Skeletal muscle tissue (tissue), 4 donors: ENCODE measurements around the gene CANX. TPM values are rescaled to one million over a fixed set of nuclear protein-coding genes. Genes with fewer than 3 reads are reported as not detected.
"Not testable (repeated sequence)": the region's sequence is repeated elsewhere in the genome, so short reads cannot be mapped to it uniquely, and the experiment has no call there.

ENCODE experiments used
- H3K27ac ChIP-seq: one replicate; pipeline ENCODE4 v1.7.0; 2013; ENCODE audit warnings: mild to moderate bottlenecking, low read depth, low read length, inconsistent platforms
- H3K27me3 ChIP-seq, 3 donors: one replicate each; pipeline ENCODE4 v1.7.0; 2013; ENCODE audit warnings: low read length in 3 of 3; ENCODE audit not compliant: control insufficient read depth in 3 of 3, insufficient read depth in 3 of 3
- H3K36me3 ChIP-seq, 3 donors: one replicate each; pipeline ENCODE4 v1.7.0; 2013; ENCODE audit warnings: low read length in 3 of 3; ENCODE audit not compliant: control insufficient read depth in 3 of 3, insufficient read depth in 3 of 3
- H3K4me1 ChIP-seq, 3 donors: one replicate each; pipeline ENCODE4 v1.7.0; 2013; ENCODE audit warnings: low read length in 3 of 3, mild to moderate bottlenecking in 3 of 3; ENCODE audit not compliant: control insufficient read depth in 3 of 3, insufficient read depth in 3 of 3
- H3K4me3 ChIP-seq, 3 donors: one replicate each; pipeline ENCODE4 v1.7.0; 2013; ENCODE audit warnings: low read length in 3 of 3
- H3K9ac ChIP-seq, 3 donors: one replicate each; pipeline ENCODE4 v1.7.0; 2013; ENCODE audit warnings: low read length in 3 of 3, mild to moderate bottlenecking in 3 of 3, moderate library complexity in 2 of 3, low read depth in 1 of 3
- H3K9me3 ChIP-seq, 3 donors: one replicate each; pipeline ENCODE4 v1.7.0; 2013; ENCODE audit warnings: low read length in 3 of 3; ENCODE audit not compliant: control insufficient read depth in 3 of 3
- total RNA-seq: library from RNA; depleted of rRNA; stranded (reverse); fragments of >200 nt; gene quantifications from one replicate; pipeline ENCODE4 v1.2.3, GENCODE V29; 2014
- donor health status: Osteomylitis.

The CANX gene
- 259 TPM for total RNA-seq

DNA sequence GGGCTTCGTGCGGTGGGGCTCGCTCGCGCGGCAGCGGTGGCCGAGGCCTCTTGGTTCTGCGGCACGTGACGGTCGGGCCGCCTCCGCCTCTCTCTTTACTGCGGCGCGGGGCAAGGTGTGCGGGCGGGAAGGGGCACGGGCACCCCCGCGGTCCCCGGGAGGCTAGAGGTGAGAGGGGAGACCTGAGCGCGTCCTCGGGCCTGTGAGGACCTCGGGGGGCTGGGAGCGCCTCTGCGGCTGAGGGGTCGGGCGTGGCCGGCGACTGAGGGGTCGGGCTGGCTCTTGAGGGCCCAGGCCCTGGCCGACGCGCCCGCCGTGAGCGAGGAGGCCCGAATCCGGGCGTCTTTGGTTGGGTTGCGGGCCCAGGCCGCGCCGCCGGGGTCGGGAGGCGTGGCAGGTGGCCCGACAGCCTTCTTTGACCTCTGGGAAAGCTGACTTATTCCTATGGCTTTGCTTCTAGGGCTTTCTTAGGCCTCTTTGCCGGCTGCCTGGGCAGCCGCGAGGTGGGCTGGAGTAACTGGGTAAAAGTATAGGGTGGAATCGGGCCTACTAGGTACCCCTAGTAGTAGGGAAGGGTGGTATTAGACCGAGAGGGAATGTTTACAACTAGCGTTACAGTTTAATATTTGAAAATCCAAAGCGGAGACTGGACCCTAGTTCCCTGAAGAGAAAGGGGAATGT lies at the start of gene CANX:
Gene CANX, plus strand, starts transcription at position 33 of the 681 bp plus-strand sequence. CDS start 6,715 bp downstream, outside the sequence.
- no peaks in the 10 kb centered on the region for H3K27me3 ChIP-seq
- peak within 1 kb of the TSS; percentile 97 for H3K27ac ChIP-seq
- H3K9ac ChIP-seq, result peak within 1 kb of the TSS; percentile 92 to 98 (median 95)
- no peaks in the 10 kb centered on the region for H3K36me3 ChIP-seq
- peaks cover 13 to 32% (median 21%) of the 10 kb centered on the region in 3 donors for H3K4me1 ChIP-seq
- peak within 1 kb of the TSS; percentile 91 to 94 (median 93) for H3K4me3 ChIP-seq
- no peaks in the 10 kb centered on the region for H3K9me3 ChIP-seq

DNA sequence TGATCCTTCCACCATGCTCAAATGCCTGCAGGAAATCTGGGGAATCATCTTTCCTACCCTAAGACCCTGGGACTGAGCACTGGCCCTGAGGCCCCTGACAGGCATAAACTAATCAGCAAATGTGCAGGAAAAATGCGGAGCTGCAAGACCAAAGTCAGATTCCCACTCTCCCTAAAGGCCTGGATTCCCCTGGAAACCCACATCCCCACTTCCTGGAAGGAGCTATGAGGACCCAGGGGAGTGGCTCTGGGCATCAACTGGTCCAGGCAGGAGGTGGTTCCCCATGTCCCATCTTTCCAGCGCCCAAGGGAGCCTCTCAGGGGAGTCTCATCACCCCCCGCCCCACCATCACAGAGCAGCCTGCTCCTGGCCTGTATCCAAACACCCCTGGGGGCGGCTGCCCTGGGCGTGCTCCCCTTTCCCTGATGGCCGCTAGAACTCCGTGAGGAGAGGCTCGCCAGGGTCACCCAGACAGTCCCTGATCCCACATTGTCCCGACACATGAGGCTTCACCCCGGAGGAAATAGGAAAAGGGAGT lies 49.5 kb upstream of the CANX start:
- not testable (repeated sequence) for H3K9ac ChIP-seq, H3K36me3 ChIP-seq, H3K27me3 ChIP-seq, H3K27ac ChIP-seq, H3K4me3 ChIP-seq, H3K9me3 ChIP-seq, H3K4me1 ChIP-seq

- H3K9ac ChIP-seq, H3K4me1 ChIP-seq, H3K4me3 ChIP-seq, H3K27ac ChIP-seq, H3K36me3 ChIP-seq, H3K27me3 ChIP-seq, H3K9me3 ChIP-seq: not testable (repeated sequence)
Measured at GRCh38 chr5:179650245-179650644, 48.5 kb upstream of the CANX start.

- H3K27ac ChIP-seq, H3K27me3 ChIP-seq: not testable (repeated sequence)
Measured at GRCh38 chr5:179653135-179653534, 45.6 kb upstream of the CANX start.

DNA sequence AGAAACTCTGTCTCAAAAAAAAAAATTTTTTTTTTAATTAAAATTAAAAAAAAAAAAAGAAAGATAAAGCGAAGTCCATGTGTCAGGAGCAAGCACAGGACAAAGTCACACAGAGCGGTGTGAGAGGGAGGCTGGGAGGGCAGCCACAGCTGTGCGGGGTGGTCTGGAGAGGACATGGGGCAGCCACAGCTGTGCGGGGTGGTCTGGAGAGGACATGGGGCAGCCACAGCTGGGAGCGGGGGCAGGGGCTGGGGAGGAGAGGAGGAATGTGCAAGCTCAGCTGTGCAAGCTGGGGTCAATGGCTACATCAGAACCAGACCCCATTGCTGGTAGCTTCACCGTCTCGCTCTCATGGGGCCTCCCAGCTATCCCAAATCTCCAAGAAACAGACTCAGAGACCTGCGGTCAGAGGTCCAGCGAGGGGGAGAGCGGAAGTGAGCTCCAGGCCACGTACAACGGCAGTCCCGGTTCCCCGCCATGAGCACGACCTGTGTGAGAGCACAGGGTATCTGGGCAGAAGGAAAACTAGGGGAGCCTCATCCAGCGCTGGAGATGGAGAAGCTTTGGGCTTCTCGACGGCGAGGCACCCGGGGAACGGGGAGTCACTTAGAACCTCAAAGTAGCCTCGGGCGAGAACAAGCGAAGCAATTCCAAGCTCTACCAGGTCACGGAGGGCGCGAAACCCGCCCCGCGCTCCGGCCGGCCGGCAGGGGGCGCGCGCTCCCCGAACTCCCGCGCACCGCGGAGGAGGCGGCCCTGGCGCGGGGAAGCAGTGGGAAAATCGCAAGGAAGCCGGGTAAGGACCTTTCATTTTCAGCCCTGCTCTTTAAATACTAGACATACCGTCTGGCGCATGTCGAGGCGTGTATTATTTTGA lies 41.2 kb upstream of the CANX start:
- not testable (repeated sequence) for H3K36me3 ChIP-seq, H3K27ac ChIP-seq, H3K4me1 ChIP-seq, H3K9ac ChIP-seq, H3K9me3 ChIP-seq, H3K27me3 ChIP-seq, H3K4me3 ChIP-seq

More at GRCh38 chr5:179653135-179653534, 45.6 kb upstream of the CANX start:
- H3K4me3 ChIP-seq, H3K9me3 ChIP-seq, H3K36me3 ChIP-seq, H3K9ac ChIP-seq, H3K4me1 ChIP-seq: not testable (repeated sequence)

DNA sequence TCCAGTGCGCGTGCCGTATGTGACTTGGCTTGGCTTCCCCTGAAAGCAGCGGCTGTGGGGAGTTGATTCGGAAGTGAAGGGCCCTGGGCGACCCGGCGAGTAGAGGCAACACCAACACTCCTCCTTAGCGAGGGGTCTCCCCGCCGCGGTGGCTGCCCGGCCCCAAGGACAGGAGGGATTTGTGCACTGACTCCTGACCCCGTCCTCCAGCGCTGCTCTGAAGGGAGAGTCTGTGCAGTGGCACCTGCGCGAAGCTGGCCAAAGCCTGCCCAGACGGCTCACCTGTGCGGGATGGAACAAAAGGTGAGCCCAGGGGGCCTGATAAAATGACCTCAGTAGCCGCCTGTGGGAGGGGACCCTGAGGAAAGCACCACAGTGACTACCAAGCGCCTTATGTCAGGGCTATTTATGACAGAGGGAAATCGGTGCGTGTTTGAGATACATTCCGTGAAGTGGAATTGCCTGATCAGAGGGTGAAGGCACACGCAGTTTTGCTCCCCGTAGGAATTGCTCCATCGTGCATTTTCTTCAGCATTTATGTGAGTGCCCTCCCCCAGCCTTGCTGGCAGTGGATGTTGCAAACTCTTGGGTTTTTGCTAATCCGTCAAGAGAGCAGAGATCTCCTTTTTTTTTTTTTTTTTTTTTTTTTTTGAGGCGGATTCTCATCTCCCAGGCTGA lies 40.4 kb upstream of the CANX start:
- H3K9me3 ChIP-seq, H3K4me1 ChIP-seq, H3K27me3 ChIP-seq, H3K36me3 ChIP-seq, H3K27ac ChIP-seq: not testable (repeated sequence)
- peak overlapping the region; percentile 58 to 79 (median 76) for H3K4me3 ChIP-seq
- peak overlapping the region; percentile 71 to 74 (median 71) for H3K9ac ChIP-seq

- H3K27ac ChIP-seq, H3K4me1 ChIP-seq, H3K27me3 ChIP-seq, H3K4me3 ChIP-seq, H3K36me3 ChIP-seq, H3K9me3 ChIP-seq, H3K9ac ChIP-seq: not testable (repeated sequence)
Measured at GRCh38 chr5:179661647-179662046, 37.1 kb upstream of the CANX start.

GRCh38 chr5:179668391-179668790 lies 30.4 kb upstream of the CANX start:
- H3K4me3 ChIP-seq, result no peak overlapping the region
- no peaks in the 10 kb centered on the region for H3K9me3 ChIP-seq
- H3K27ac ChIP-seq, result no peak overlapping the region
- H3K27me3 ChIP-seq, result no peaks in the 10 kb centered on the region
- no peak overlapping the region for H3K9ac ChIP-seq
- peaks cover 2 to 5% (median 4%) of the 10 kb centered on the region in 3 donors for H3K36me3 ChIP-seq
- no peaks in the 10 kb centered on the region for H3K4me1 ChIP-seq

DNA sequence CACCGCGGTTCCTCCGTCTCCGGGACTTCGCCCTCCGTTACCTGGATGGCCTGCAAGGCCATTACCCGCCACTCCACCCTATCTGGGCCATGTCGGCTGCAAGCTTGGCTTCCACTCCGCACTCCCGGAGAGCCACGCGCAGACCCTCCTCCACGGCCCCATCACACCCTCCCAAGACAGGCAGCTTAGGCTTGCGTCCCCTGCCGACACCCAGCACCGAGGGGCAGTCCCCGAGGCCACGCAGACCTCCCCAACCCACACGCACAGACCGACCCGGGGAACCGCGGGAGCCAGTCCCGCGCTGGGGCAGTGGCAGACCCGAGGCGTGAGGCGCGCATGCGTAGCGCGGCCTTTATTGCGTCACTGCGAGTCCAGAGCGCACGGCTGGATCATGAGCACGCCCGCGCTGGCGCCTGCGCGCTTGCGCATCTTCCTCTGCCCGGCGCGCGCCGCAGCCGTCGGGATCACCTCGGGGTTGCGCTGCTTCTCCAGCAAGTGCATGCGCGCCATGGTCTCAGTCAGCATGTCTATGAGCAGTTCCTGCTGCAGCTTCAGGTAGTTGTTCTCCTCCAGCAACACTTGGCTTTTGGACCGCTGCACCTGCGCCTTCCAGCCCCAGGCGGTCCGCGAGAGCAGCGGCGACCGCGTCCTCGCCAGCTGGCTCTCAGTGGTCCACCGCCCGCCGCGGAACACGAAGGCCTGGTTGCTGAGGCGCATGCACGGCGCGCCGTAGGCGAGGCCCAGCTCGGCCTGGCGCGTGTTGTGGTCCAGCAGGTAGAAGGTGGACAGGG lies 20.3 kb upstream of the CANX start:
- peak overlapping the region; percentile 75 for H3K27ac ChIP-seq
- H3K9me3 ChIP-seq, result no peaks in the 10 kb centered on the region
- H3K9ac ChIP-seq, result peak overlapping the region; percentile 82 to 99 (median 97)
- no peaks in the 10 kb centered on the region for H3K27me3 ChIP-seq
- H3K4me1 ChIP-seq, result peaks cover 8 to 11% (median 11%) of the 10 kb centered on the region in 3 donors
- peak overlapping the region; percentile 92 to 99 (median 93) for H3K4me3 ChIP-seq
- H3K36me3 ChIP-seq, result no peaks in the 10 kb centered on the region
